Gastroesophageal sphincter (tissue), 4 donors: Measurements from ENCODE around the gene LRP10. TPM values are rescaled to one million over a fixed set of nuclear protein-coding genes. Genes with fewer than 3 reads are reported as not detected.

Source experiments
- ATAC-seq: fragments of 150-250 bp; one replicate; pipeline ENCODE4 v1.9.1; 2016; ENCODE audit warnings: mild to moderate bottlenecking, moderate library complexity
- H3K27ac ChIP-seq, 4 donors: fragments of 200-600 bp; sonication (generic) in 3 of 4; 1 replicate in 3 of 4; 2 replicates in 1 of 4; pipeline ENCODE4 v1.5.1; 2016 to 2019
- H3K27me3 ChIP-seq: fragments of 200-600 bp; sonication (generic); one replicate; pipeline ENCODE4 v1.5.1; 2019
- H3K36me3 ChIP-seq, 2 donors: fragments of 200-600 bp; sonication (generic); one replicate each; pipeline ENCODE4 v1.5.1; 2019; ENCODE audit warnings: control low read depth in 1 of 2
- H3K4me1 ChIP-seq, 3 donors: fragments of 200-600 bp; sonication (generic); 1 replicate in 2 of 3; 2 replicates in 1 of 3; pipeline ENCODE4 v1.5.1; 2016 to 2019; ENCODE audit warnings: control low read depth in 2 of 3
- H3K4me3 ChIP-seq, 2 donors: fragments of 200-600 bp; sonication (generic); one replicate each; pipeline ENCODE4 v1.5.1; 2019; ENCODE audit warnings: mild to moderate bottlenecking in 1 of 2, moderate library complexity in 1 of 2
- H3K9me3 ChIP-seq, 3 donors: fragments of 200-600 bp; sonication (generic); one replicate each; pipeline ENCODE4 v1.5.1; 2017 to 2019; ENCODE audit warnings: control low read depth in 2 of 3
- EP300 ChIP-seq: sonication (generic); formaldehyde crosslinking; IDR thresholded peaks from one replicate; pipeline ENCODE4 v1.6.1; 2017; ENCODE audit warnings: antibody characterized with exemption, mild to moderate bottlenecking
- POLR2A ChIP-seq, 2 donors: fragments of 450-650 bp; IDR thresholded peaks; one replicate each; pipeline ENCODE4 v1.6.1; 2017; ENCODE audit warnings: antibody characterized with exemption in 2 of 2, mild to moderate bottlenecking in 2 of 2, moderate library complexity in 1 of 2
- POLR2AphosphoS5 ChIP-seq: sonication (generic); formaldehyde crosslinking; IDR thresholded peaks from one replicate; pipeline ENCODE4 v1.6.1; 2017; ENCODE audit warnings: antibody characterized with exemption
- WGBS, 2 donors: methylation state at CpG; one replicate each; pipeline ENCODE4 v1.1.5; 2018; ENCODE audit warnings: low coverage in 1 of 2; 5-methylcytosine and 5-hydroxymethylcytosine counted together
- total RNA-seq, 4 donors: library from RNA; depleted of rRNA; stranded (reverse); fragments of >200 nt; gene quantifications; one replicate each; pipeline ENCODE4 v1.1.0, GENCODE V29; 2016
- TF ChIP-seq, protein P1 (sequence below), 4 experiments: fragments of 200-600 bp in 2 of 4; fragments of 450-650 bp in 2 of 4; sonication (generic) in 1 of 4; IDR thresholded peaks; one replicate each; pipeline ENCODE4 v1.5.1; 2017 to 2019; ENCODE audit warnings: antibody characterized with exemption in 4 of 4, mild to moderate bottlenecking in 2 of 4, moderate library complexity in 2 of 4

Gene LRP10
- total RNA-seq, 4 donors from 2014 or later: 123 to 257 (median 163) TPM

DNA sequence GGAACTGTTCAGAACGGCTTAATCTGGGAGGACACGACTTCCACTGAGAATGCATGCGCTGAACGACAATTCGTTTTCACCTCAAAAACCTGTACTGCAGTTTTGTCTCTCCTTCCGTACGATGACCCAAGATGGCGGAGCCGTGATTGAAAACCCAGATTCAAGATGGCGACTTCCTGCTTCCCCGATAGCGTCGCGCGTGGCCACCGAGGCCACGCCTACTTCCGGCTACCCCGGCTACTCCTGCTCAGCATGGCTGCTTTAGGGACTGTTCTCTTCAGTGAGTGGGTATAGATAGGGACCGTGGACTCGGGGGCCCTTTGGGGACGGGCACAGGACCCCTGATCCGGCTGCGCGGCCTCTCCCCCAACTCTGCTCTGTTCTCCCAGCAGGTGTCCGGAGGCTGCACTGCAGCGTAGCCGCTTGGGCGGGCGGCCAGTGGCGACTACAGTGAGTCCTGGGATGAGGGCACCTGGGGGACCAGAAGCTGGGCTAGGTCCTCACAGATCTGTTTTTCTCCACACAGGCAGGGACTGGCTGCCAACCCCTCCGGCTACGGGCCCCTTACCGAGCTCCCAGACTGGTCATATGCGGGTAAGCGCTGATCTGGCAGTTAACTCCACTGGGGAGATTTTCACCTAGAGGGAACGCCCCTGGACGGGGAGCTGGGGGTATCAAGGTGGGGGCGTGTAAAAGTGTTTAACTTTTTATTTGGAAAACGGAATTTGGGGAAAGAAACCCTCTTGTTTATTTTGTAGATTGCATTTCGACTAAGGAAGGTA lies 41.7 kb upstream of the LRP10 start, which contains the start of gene MRPL52:
MRPL52 (plus strand) TSS at position 227 of the 782 bp plus-strand sequence; CDS start at position 253, 26 bp downstream.
- H3K4me1 ChIP-seq: peaks cover 0 to 19% (median 5%) of the 10 kb centered on the region in 3 donors
- H3K27ac ChIP-seq: peak within 1 kb of the TSS; percentile 12 to 84 (median 83)
- 0 to 5% methylated on average over 4 to 14 of the region's 41 CpGs for WGBS, 2 donors
- H3K27me3 ChIP-seq: no peaks in the 10 kb centered on the region
- TF ChIP-seq POLR2A (IDR thresholded peaks at IDR 0.05) (peak in 1 of 2 donors; percentile 19), EP300 (no peak), POLR2AphosphoS5 (no peak)
- TF ChIP-seq, protein P1, sequence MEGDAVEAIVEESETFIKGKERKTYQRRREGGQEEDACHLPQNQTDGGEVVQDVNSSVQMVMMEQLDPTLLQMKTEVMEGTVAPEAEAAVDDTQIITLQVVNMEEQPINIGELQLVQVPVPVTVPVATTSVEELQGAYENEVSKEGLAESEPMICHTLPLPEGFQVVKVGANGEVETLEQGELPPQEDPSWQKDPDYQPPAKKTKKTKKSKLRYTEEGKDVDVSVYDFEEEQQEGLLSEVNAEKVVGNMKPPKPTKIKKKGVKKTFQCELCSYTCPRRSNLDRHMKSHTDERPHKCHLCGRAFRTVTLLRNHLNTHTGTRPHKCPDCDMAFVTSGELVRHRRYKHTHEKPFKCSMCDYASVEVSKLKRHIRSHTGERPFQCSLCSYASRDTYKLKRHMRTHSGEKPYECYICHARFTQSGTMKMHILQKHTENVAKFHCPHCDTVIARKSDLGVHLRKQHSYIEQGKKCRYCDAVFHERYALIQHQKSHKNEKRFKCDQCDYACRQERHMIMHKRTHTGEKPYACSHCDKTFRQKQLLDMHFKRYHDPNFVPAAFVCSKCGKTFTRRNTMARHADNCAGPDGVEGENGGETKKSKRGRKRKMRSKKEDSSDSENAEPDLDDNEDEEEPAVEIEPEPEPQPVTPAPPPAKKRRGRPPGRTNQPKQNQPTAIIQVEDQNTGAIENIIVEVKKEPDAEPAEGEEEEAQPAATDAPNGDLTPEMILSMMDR (IDR thresholded peaks at IDR 0.05): peak in 1 of 4 experiments; percentile 21
- ATAC-seq: peak; percentile 96
- H3K9me3 ChIP-seq: no peaks in the 10 kb centered on the region
- peaks cover 0 to 18% of the 10 kb centered on the region in 2 donors for H3K36me3 ChIP-seq
- H3K4me3 ChIP-seq: peak within 1 kb of the TSS; percentile 76 to 84

DNA sequence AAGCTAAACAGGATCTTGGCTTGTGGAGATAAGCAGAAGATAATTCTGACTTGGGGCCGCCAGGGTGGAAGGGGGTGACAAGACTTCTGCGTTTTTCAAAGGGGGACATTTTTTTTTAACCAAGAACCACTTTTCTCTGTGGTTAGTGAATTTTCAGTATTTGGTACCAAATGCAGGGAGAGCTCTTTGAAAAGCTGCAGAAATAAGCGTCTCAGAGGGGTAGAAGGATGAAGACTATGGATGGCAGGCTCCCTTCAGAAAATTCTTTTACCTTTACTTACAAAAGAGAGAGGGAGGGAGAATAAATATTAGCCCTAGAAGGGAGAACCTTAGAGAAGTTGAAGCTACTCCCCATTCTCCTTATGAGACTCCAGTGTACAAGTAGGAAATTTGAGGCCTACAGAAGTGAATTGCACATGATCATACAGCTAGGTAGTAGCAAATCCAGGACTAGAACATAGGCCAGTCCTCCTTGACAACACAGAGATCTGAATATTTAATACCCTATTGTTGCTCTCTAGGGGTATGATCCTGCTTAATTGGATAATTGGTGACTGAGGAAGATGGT lies 41.0 kb upstream of the LRP10 start:
- ATAC-seq: no peak
- Histone ChIP-seq H3K36me3 (peaks cover 0 to 22% of the 10 kb centered on the region in 2 donors), H3K4me3 (peak overlapping the region; percentile 76 to 84), H3K9me3 (no peaks in the 10 kb centered on the region), H3K4me1 (peaks cover 0 to 17% (median 5%) of the 10 kb centered on the region in 3 donors), H3K27me3 (no peaks in the 10 kb centered on the region), H3K27ac (peak overlapping the region in 2 of 4 donors; percentile 83 to 84)
- TF ChIP-seq EP300: no peak
- TF ChIP-seq POLR2AphosphoS5: no peak
- WGBS, 2 donors: 18% methylated on average over 3 of the region's 3 CpGs; no CpG with 5 or more reads in 1 of the 2 donors

DNA sequence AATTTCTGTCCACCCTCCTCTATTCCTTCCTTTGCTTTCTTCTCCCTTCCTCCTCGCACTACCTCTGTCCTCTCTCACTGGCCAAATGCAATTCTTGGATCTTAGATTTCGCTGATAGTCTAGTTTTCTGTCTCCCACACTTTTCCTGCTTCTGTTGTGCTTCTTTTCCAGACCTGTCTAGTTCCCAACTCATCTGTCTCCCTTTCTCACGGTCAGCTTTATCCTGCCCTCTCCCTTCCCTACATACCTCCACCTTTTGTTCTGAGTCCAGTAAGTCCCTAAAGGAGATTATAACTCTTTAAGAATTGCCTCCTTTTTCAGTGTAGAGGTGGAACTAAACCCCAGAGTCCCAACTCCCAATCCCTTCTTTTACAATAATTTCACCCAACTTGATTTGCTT lies 36.0 kb upstream of the LRP10 start:
- 53 to 69% methylated on average over 3 of the region's 3 CpGs for WGBS, 2 donors
- Histone ChIP-seq H3K27me3 (no peaks in the 10 kb centered on the region), H3K36me3 (peaks cover 0 to 22% of the 10 kb centered on the region in 2 donors), H3K4me3 (no peak overlapping the region), H3K27ac (peak overlapping the region in 3 of 4 donors; percentile 96 to 99 (median 99)), H3K4me1 (peaks cover 0 to 47% (median 19%) of the 10 kb centered on the region in 3 donors), H3K9me3 (no peaks in the 10 kb centered on the region)
- TF ChIP-seq POLR2AphosphoS5: no peak
- TF ChIP-seq EP300: no peak
- TF ChIP-seq, protein P1 (IDR thresholded peaks at IDR 0.05): no peak
- TF ChIP-seq POLR2A (IDR thresholded peaks at IDR 0.05): no peak
- ATAC-seq: no peak

DNA sequence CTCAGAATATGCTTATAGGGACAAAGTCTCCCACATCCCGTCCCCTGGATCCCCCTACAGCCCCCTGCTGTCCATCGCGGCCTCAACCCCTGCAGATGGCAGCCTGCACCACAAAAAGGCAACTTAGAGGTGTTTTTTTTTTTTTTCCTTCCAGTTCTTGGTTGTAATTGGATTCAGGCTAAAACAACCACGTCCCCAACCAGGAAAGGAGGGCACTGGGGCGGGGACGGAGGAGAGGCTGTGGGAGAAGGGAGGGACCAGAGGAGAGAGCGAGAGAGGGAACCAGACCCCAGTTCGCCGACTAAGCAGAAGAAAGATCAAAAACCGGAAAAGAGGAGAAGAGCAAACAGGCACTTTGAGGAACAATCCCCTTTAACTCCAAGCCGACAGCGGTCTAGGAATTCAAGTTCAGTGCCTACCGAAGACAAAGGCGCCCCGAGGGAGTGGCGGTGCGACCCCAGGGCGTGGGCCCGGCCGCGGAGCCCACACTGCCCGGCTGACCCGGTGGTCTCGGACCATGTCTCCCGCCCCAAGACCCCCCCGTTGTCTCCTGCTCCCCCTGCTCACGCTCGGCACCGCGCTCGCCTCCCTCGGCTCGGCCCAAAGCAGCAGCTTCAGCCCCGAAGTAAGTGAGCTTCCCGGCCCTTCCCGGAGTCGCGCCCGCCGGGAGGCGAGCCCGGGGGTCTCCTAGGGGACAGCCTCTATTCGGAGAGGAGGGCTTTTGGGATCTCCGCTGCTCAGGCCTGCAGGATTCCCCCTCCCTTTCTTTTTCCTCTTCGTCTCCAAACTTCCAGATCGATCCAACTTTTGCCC lies 35.0 kb upstream of the LRP10 start, which contains the start of gene MMP14:
MMP14 (plus strand) TSS at position 285 of the 813 bp plus-strand sequence; CDS start at position 518, 233 bp downstream.
- 0 to 2% methylated on average over 14 to 27 of the region's 46 CpGs for WGBS, 2 donors
- TF ChIP-seq EP300 (no peak), POLR2A (IDR thresholded peaks at IDR 0.05) (peak; percentile 58 to 73), POLR2AphosphoS5 (peak; percentile 89)
- TF ChIP-seq, protein P1 (IDR thresholded peaks at IDR 0.05): peak in 3 of 4 experiments; percentile 36 to 71 (median 43)
- Histone ChIP-seq H3K4me1 (peaks cover 0 to 48% (median 16%) of the 10 kb centered on the region in 3 donors), H3K27me3 (no peaks in the 10 kb centered on the region), H3K9me3 (no peaks in the 10 kb centered on the region), H3K27ac (peak within 1 kb of the TSS; percentile 96 to 99 (median 98)), H3K4me3 (peak within 1 kb of the TSS; percentile 92 to 96), H3K36me3 (peaks cover 0 to 31% of the 10 kb centered on the region in 2 donors)
- peak; percentile 75 for ATAC-seq
